SK-N-SH (cell line): ENCODE data around the gene FERD3L. TPM values are rescaled to one million over a fixed set of nuclear protein-coding genes. Genes with fewer than 3 reads are reported as not detected.
A peak's percentile ranks its signal among the peaks of the same experiment; 100 is the strongest.

ENCODE experiments used
- CTCF ChIA-PET: fragments of 300-600, 350-600 bp; formaldehyde crosslinking; extraction: SDS; loops from one replicate; lab custom pipeline; 2021; lab: Yijun Ruan, JAX
- POLR2A ChIA-PET: fragments of 350-600 bp; sonication (Branson Sonifier 250); formaldehyde crosslinking; extraction: SDS; loops from one replicate; lab custom pipeline; 2020; ENCODE audit warnings: antibody characterized with exemption, inconsistent platforms; lab: Yijun Ruan, JAX
- DNase-seq: peaks from one replicate; pipeline ENCODE4 v3.0.0; 2012
- H2AFZ ChIP-seq: fragments of 200-600 bp; sonication (generic); 2 replicates; pipeline ENCODE4 v1.8.1; 2016; ENCODE audit warnings: antibody characterized with exemption, mild to moderate bottlenecking, low read depth
- H3F3A ChIP-seq: fragments of 200-600 bp; sonication (generic); replicated peaks from 2 replicates; pipeline ENCODE3; 2016; ENCODE audit warnings: antibody characterized with exemption, mild to moderate bottlenecking; ENCODE audit not compliant: insufficient read depth
- H3K27ac ChIP-seq, 2 experiments: fragments of 200-500 bp in 1 of 2; fragments of 200-600 bp in 1 of 2; sonication (Bioruptor generic) in 1 of 2; sonication (generic), shearing (Covaris generic) in 1 of 2; 2 replicates each; pipeline versions ENCODE4 v1.5.1 to v1.6.1; 2014 to 2016; ENCODE audit warnings: low read depth in 2 of 2, inconsistent platforms in 1 of 2, low read length in 1 of 2, mild to moderate bottlenecking in 1 of 2, mixed read lengths in 1 of 2
- H3K27me3 ChIP-seq: fragments of 200-600 bp; sonication (generic), shearing (Covaris generic); 2 replicates; pipeline ENCODE4 v1.6.1; 2016; ENCODE audit warnings: mixed run types; ENCODE audit not compliant: insufficient read depth
- H3K36me3 ChIP-seq, 2 experiments: fragments of 200-500 bp in 1 of 2; fragments of 200-600 bp in 1 of 2; sonication (Bioruptor generic) in 1 of 2; sonication (generic) in 1 of 2; replicated peaks in 1 of 2; 2 replicates each; pipeline versions ENCODE3 to v1.5.1; 2014 to 2016; ENCODE audit warnings: low read length in 1 of 2, mild to moderate bottlenecking in 1 of 2; ENCODE audit not compliant: insufficient read depth in 2 of 2, control insufficient read depth in 1 of 2
- H3K4me1 ChIP-seq, 2 experiments: fragments of 200-500 bp in 1 of 2; fragments of 200-600 bp in 1 of 2; sonication (Bioruptor generic) in 1 of 2; sonication (generic), shearing (Covaris generic) in 1 of 2; 2 replicates each; pipeline versions ENCODE4 v1.5.1 to v1.6.1; 2014 to 2016; ENCODE audit warnings: low read depth in 1 of 2, low read length in 1 of 2, mixed run types in 1 of 2; ENCODE audit not compliant: insufficient read depth in 2 of 2, control insufficient read depth in 1 of 2
- H3K4me2 ChIP-seq: fragments of 200-600 bp; sonication (generic), shearing (Covaris generic); 2 replicates; pipeline ENCODE4 v1.6.1; 2017; ENCODE audit warnings: mixed run types
- H3K4me3 ChIP-seq, 2 experiments: fragments of 200-500 bp in 1 of 2; fragments of 200-600 bp in 1 of 2; sonication (Bioruptor generic) in 1 of 2; sonication (generic), shearing (Covaris generic) in 1 of 2; 2 replicates each; pipeline versions ENCODE4 v1.5.1 to v1.8.1; 2014 to 2016; ENCODE audit warnings: low read depth in 2 of 2, inconsistent platforms in 1 of 2, low read length in 1 of 2, mild to moderate bottlenecking in 1 of 2, mixed read lengths in 1 of 2, moderate library complexity in 1 of 2
- H3K79me2 ChIP-seq: fragments of 200-600 bp; sonication (generic); 2 replicates; pipeline ENCODE4 v1.8.1; 2017; ENCODE audit warnings: mild to moderate bottlenecking; ENCODE audit not compliant: insufficient read depth
- H3K9ac ChIP-seq: fragments of 200-600 bp; sonication (generic); 2 replicates; pipeline ENCODE4 v1.6.1; 2017; ENCODE audit warnings: mixed run types
- H3K9me2 ChIP-seq: fragments of 200-600 bp; sonication (generic); 2 replicates; pipeline ENCODE4 v1.6.1; 2017; ENCODE audit warnings: mixed run types
- H3K9me3 ChIP-seq: fragments of 200-600 bp; sonication (generic); 2 replicates; pipeline ENCODE4 v1.6.1; 2017; ENCODE audit warnings: mixed run types, mild to moderate bottlenecking, moderate library complexity
- H4K20me1 ChIP-seq: fragments of 200-600 bp; sonication (generic); 2 replicates; pipeline ENCODE4 v1.6.1; 2017; ENCODE audit warnings: mild to moderate bottlenecking, mixed run types; ENCODE audit not compliant: insufficient read depth
- CHD2 ChIP-seq: fragments of 150-350 bp; IDR thresholded peaks from 2 replicates; pipeline ENCODE4 v1.6.1; 2018; ENCODE audit warnings: low read length; ENCODE audit not compliant: partially characterized antibody
- EZH2phosphoT487 ChIP-seq: fragments of 200-600 bp; sonication (generic); IDR thresholded peaks from 2 replicates; pipeline ENCODE4 v1.6.1; 2017; ENCODE audit warnings: low read depth, mixed run types, mild to moderate bottlenecking, antibody characterized with exemption, moderate library complexity, borderline replicate concordance
- FOXJ3 ChIP-seq: sonication (generic); formaldehyde crosslinking; IDR thresholded peaks from 2 replicates; pipeline ENCODE4 v1.5.1; 2020; ENCODE audit warnings: mild to moderate bottlenecking, missing genetic modification reagents
- MXI1 ChIP-seq: IDR thresholded peaks from 2 replicates; pipeline ENCODE4 v1.6.1; 2012; ENCODE audit warnings: mild to moderate bottlenecking, low read depth, low read length, improper control_type of control experiment
- POLR2AphosphoS5 ChIP-seq: IDR thresholded peaks from 2 replicates; pipeline ENCODE4 v1.6.1; 2012; ENCODE audit warnings: low read depth, low read length
- RCOR1 ChIP-seq: fragments of 150-350 bp; IDR thresholded peaks from 2 replicates; pipeline ENCODE4 v1.6.1; 2017; ENCODE audit warnings: antibody characterized with exemption, low read length
- WGBS: methylation state at CpG from one replicate; pipeline ENCODE4 v1.1.6; 2017; ENCODE audit warnings: low lambda C conversion rate; 5-methylcytosine and 5-hydroxymethylcytosine counted together
- polyA plus RNA-seq, 3 experiments: library from polyadenylated mRNA; depleted of rRNA; stranded (reverse); fragments of >200 nt; gene quantifications; 2 replicates each; pipeline ENCODE4 v1.2.3, GENCODE V29; 2012
- TF ChIP-seq, protein P1 (sequence below): IDR thresholded peaks from 2 replicates; pipeline ENCODE4 v1.6.1; 2012; ENCODE audit warnings: mild to moderate bottlenecking, low read depth, low read length, moderate library complexity
- TF ChIP-seq, protein P2 (sequence below): fragments of 200-600 bp; sonication (generic); IDR thresholded peaks from 2 replicates; pipeline ENCODE4 v1.6.1; 2017; ENCODE audit warnings: antibody characterized with exemption, mild to moderate bottlenecking, moderate library complexity
- TF ChIP-seq, protein P3 (sequence below): IDR thresholded peaks from 2 replicates; pipeline ENCODE4; 2012

The FERD3L gene
- polyA plus RNA-seq, 1 of the 3 experiments (the other 2 are of a cell fraction): not detected

DNA sequence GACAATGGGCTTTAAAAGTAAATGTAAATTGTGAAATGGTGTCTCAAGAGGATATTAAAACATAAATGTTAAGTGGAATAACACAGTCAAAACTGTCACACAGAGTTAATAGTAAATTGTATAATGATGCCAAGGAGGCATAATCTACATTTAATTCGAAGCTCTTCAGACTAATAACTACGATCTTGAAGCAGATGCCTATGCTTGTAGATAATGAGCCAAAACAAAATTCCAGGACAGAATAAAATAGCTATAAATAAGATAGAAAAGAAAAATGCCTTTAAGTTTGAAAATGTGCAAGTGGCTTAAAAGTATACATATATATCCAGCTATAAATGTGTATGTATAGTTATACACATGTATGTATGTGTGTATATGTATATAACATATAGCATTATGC is 45.3 kb downstream of the FERD3L start:
- H4K20me1 ChIP-seq: no peaks in the 10 kb centered on the region
- peaks cover 25 to 92% of the 10 kb centered on the region in 2 experiments; a peak in 3 of 4 replicates for H3K4me1 ChIP-seq
- peak overlapping the region; percentile 3 to 48; a peak in 3 of 4 replicates for H3K4me3 ChIP-seq
- no peaks in the 10 kb centered on the region for H3K27me3 ChIP-seq
- peaks cover 28% of the 10 kb centered on the region for H3F3A ChIP-seq
- no peak for TF ChIP-seq FOXJ3 (CRISPR knock-in tag)
- no peak for TF ChIP-seq EZH2phosphoT487
- TF ChIP-seq MXI1: no peak
- TF ChIP-seq, protein P1, sequence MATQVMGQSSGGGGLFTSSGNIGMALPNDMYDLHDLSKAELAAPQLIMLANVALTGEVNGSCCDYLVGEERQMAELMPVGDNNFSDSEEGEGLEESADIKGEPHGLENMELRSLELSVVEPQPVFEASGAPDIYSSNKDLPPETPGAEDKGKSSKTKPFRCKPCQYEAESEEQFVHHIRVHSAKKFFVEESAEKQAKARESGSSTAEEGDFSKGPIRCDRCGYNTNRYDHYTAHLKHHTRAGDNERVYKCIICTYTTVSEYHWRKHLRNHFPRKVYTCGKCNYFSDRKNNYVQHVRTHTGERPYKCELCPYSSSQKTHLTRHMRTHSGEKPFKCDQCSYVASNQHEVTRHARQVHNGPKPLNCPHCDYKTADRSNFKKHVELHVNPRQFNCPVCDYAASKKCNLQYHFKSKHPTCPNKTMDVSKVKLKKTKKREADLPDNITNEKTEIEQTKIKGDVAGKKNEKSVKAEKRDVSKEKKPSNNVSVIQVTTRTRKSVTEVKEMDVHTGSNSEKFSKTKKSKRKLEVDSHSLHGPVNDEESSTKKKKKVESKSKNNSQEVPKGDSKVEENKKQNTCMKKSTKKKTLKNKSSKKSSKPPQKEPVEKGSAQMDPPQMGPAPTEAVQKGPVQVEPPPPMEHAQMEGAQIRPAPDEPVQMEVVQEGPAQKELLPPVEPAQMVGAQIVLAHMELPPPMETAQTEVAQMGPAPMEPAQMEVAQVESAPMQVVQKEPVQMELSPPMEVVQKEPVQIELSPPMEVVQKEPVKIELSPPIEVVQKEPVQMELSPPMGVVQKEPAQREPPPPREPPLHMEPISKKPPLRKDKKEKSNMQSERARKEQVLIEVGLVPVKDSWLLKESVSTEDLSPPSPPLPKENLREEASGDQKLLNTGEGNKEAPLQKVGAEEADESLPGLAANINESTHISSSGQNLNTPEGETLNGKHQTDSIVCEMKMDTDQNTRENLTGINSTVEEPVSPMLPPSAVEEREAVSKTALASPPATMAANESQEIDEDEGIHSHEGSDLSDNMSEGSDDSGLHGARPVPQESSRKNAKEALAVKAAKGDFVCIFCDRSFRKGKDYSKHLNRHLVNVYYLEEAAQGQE: no peak
- TF ChIP-seq, protein P2, sequence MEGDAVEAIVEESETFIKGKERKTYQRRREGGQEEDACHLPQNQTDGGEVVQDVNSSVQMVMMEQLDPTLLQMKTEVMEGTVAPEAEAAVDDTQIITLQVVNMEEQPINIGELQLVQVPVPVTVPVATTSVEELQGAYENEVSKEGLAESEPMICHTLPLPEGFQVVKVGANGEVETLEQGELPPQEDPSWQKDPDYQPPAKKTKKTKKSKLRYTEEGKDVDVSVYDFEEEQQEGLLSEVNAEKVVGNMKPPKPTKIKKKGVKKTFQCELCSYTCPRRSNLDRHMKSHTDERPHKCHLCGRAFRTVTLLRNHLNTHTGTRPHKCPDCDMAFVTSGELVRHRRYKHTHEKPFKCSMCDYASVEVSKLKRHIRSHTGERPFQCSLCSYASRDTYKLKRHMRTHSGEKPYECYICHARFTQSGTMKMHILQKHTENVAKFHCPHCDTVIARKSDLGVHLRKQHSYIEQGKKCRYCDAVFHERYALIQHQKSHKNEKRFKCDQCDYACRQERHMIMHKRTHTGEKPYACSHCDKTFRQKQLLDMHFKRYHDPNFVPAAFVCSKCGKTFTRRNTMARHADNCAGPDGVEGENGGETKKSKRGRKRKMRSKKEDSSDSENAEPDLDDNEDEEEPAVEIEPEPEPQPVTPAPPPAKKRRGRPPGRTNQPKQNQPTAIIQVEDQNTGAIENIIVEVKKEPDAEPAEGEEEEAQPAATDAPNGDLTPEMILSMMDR: no peak
- TF ChIP-seq, protein P3, sequence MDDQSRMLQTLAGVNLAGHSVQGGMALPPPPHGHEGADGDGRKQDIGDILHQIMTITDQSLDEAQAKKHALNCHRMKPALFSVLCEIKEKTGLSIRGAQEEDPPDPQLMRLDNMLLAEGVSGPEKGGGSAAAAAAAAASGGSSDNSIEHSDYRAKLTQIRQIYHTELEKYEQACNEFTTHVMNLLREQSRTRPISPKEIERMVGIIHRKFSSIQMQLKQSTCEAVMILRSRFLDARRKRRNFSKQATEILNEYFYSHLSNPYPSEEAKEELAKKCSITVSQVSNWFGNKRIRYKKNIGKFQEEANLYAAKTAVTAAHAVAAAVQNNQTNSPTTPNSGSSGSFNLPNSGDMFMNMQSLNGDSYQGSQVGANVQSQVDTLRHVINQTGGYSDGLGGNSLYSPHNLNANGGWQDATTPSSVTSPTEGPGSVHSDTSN: no peak
- TF ChIP-seq POLR2AphosphoS5: no peak
- peak; percentile 51; the same call in 1 of the 2 replicates for TF ChIP-seq RCOR1
- TF ChIP-seq CHD2: no peak
- TF ChIP-seq, all 33 proteins: peak for 1
- CTCF ChIA-PET: interaction anchor here (0.6 to 5.9 kb wide), 7 partner anchors 8 to 508 kb away, joined by 3 to 36 read pairs (median 4); no protein-coding TSS in a partner anchor
- Histone ChIP-seq H3K9ac (peak overlapping the region; percentile 64; the same call in 1 of the 2 replicates), H2AFZ (peak overlapping the region; percentile 18; the same call in 1 of the 2 replicates), H3K4me2 (peak overlapping the region; percentile 79), H3K9me2 (no peaks in the 10 kb centered on the region), H3K36me3 (peaks cover 0 to 47% of the 10 kb centered on the region in 2 experiments), H3K9me3 (no peaks in the 10 kb centered on the region), H3K79me2 (peaks cover 100% of the 10 kb centered on the region), H3K27ac (peak overlapping the region; percentile 79 to 100)
- WGBS: 6% methylated on average over 2 of the region's 2 CpGs
- POLR2A ChIA-PET: interaction anchor here (1.0 to 2.0 kb wide), 4 partner anchors 8 to 17 kb away, joined by 4 to 6 read pairs (median 6); partner anchors contain the start of gene TWIST1
- DNase-seq: no peak
